Measurements from ENCODE around the gene HEXIM2. TPM values are rescaled to one million over a fixed set of nuclear protein-coding genes. Genes with fewer than 3 reads are reported as not detected.

HEXIM2 gene
- total RNA-seq, 1 experiment from 2014 or later, result 19.9 TPM

- no peak overlapping the region for H3K4me3 ChIP-seq (ENCODE audit: low read length)
- H2AFZ ChIP-seq (ENCODE audit: low read length), result no peak overlapping the region
- H3K4me2 ChIP-seq (ENCODE audit: low read length), result peak overlapping the region; percentile 94
- H3K9me2 ChIP-seq (replicated peaks; ENCODE audit: low read length), result no peaks in the 10 kb centered on the region
- H3K9ac ChIP-seq (ENCODE audit: low read length), result no peak overlapping the region
- no peaks in the 10 kb centered on the region for H3F3A ChIP-seq (ENCODE audit: low read length, unreplicated experiment)
- peaks cover 57% of the 10 kb centered on the region for H3K79me2 ChIP-seq (ENCODE audit: low read length)
- ChIA-PET POLR2A (ENCODE audit: unreplicated experiment) (interaction anchor here (0.5 to 0.8 kb wide), 2 partner anchors 18 to 207 kb away, joined by 3 to 4 read pairs; partner anchors contain the start of gene HEXIM1), CTCF (interaction anchor here (0.5 to 1.1 kb wide), 4 partner anchors 19 to 862 kb away, joined by 3 to 5 read pairs (median 4); partner anchors contain the start of gene C1QL1)
- TF ChIP-seq, protein P1, sequence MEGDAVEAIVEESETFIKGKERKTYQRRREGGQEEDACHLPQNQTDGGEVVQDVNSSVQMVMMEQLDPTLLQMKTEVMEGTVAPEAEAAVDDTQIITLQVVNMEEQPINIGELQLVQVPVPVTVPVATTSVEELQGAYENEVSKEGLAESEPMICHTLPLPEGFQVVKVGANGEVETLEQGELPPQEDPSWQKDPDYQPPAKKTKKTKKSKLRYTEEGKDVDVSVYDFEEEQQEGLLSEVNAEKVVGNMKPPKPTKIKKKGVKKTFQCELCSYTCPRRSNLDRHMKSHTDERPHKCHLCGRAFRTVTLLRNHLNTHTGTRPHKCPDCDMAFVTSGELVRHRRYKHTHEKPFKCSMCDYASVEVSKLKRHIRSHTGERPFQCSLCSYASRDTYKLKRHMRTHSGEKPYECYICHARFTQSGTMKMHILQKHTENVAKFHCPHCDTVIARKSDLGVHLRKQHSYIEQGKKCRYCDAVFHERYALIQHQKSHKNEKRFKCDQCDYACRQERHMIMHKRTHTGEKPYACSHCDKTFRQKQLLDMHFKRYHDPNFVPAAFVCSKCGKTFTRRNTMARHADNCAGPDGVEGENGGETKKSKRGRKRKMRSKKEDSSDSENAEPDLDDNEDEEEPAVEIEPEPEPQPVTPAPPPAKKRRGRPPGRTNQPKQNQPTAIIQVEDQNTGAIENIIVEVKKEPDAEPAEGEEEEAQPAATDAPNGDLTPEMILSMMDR (conservative IDR thresholded peaks at IDR 0.05; ENCODE audit: low read depth, low read length), result no peak
- H4K20me1 ChIP-seq (ENCODE audit: low read length), result no peaks in the 10 kb centered on the region
- intact Hi-C loops (cut with micrococcal nuclease), result loop anchor here (5.0 to 10.0 kb wide), 3 partner anchors 68 to 208 kb away; partner anchors contain the start of genes MAP3K14 and NMT1
- ATAC-seq (peak; percentile 2), DNase-seq (peak; percentile 59)
- peaks cover 49% of the 10 kb centered on the region for H3K4me1 ChIP-seq (ENCODE audit: insufficient read depth, low read length)
- H3K27me3 ChIP-seq (ENCODE audit: low read length), result no peaks in the 10 kb centered on the region
- no peaks in the 10 kb centered on the region for H3K9me3 ChIP-seq (ENCODE audit: low read length)
- peak overlapping the region; percentile 13; the same call in 1 of the 2 replicates for H3K27ac ChIP-seq (ENCODE audit: low read length)
- H3K36me3 ChIP-seq (ENCODE audit: low read depth, low read length), result no peaks in the 10 kb centered on the region
- no TSS peak for BruUV-seq (replicated peaks)
These were observed 31.6 kb upstream of the HEXIM2 start for GRCh38 chr17:45129940-45130680.

GRCh38 chr17:45130681-45131615, 30.7 kb upstream of the HEXIM2 start:
- TF ChIP-seq, protein P1 (conservative IDR thresholded peaks at IDR 0.05; ENCODE audit: low read depth, low read length), result no peak
- TF ChIP-seq EZH2 (IDR thresholded peaks at IDR 0.05; ENCODE audit: low read length, unreplicated experiment) (no peak), EZH2phosphoT487 (IDR thresholded peaks at IDR 0.05; ENCODE audit: borderline replicate concordance, low read length) (no peak)
- DNase-seq (no peak), ATAC-seq (no peak)
- H3K27ac ChIP-seq (ENCODE audit: low read length), result 0 out of 2 replicates have a peak overlapping the region, but pooled peaks have one; percentile 13
- H3K36me3 ChIP-seq (ENCODE audit: low read depth, low read length), result no peaks in the 10 kb centered on the region
- H3K9ac ChIP-seq (ENCODE audit: low read length), result no peak overlapping the region
- H3K9me3 ChIP-seq (ENCODE audit: low read length), result no peaks in the 10 kb centered on the region
- no peaks in the 10 kb centered on the region for H4K20me1 ChIP-seq (ENCODE audit: low read length)
- H3F3A ChIP-seq (ENCODE audit: low read length, unreplicated experiment), result no peaks in the 10 kb centered on the region
- H3K4me3 ChIP-seq (ENCODE audit: low read length), result peak overlapping the region; percentile 75
- peaks cover 52% of the 10 kb centered on the region for H3K4me1 ChIP-seq (ENCODE audit: insufficient read depth, low read length)
- peak overlapping the region; percentile 94 for H3K4me2 ChIP-seq (ENCODE audit: low read length)
- BruUV-seq (replicated peaks), result no TSS peak
- ChIA-PET POLR2A (ENCODE audit: unreplicated experiment) (interaction anchor here (0.5 to 0.6 kb wide), 2 partner anchors 18 to 208 kb away, joined by 4 to 16 read pairs; no protein-coding TSS in a partner anchor), CTCF (interaction anchor here (0.6 to 1.1 kb wide), 5 partner anchors 24 to 861 kb away, joined by 3 to 14 read pairs (median 5); partner anchors contain the start of gene C1QL1)
- no peaks in the 10 kb centered on the region for H3K27me3 ChIP-seq (ENCODE audit: low read length)
- intact Hi-C loops (cut with micrococcal nuclease), result loop anchor here (5.0 to 10.0 kb wide), 3 partner anchors 69 to 209 kb away; partner anchors contain the start of genes MAP3K14 and NMT1
- no peaks in the 10 kb centered on the region for H3K9me2 ChIP-seq (replicated peaks; ENCODE audit: low read length)
- no peak overlapping the region for H2AFZ ChIP-seq (ENCODE audit: low read length)
- H3K79me2 ChIP-seq (ENCODE audit: low read length), result peaks cover 52% of the 10 kb centered on the region

Data from PC-3 (cell line).